CD14-positive monocyte (primary cell): ENCODE measurements around the gene COX15. TPM values are rescaled to one million over a fixed set of nuclear protein-coding genes. Genes with fewer than 3 reads are reported as not detected.

Experiments
- DNase-seq, 3 donors: peaks; one replicate each; pipeline ENCODE4 v3.0.0-alpha.2; 2011 to 2022
- H2AFZ ChIP-seq: 2 replicates; pipeline ENCODE4 v1.6.0; 2012; ENCODE audit warnings: mild to moderate bottlenecking, low read depth, low read length, inconsistent platforms; ENCODE audit not compliant: insufficient read depth, poor library complexity, severe bottlenecking
- H3K27ac ChIP-seq, 2 donors: 1 replicate in 1 of 2; 2 replicates in 1 of 2; pipeline ENCODE4 v1.5.1; 2012 to 2013; ENCODE audit warnings: low read length in 2 of 2, control low read depth in 1 of 2, inconsistent platforms in 1 of 2, low read depth in 1 of 2, mild to moderate bottlenecking in 1 of 2
- H3K27me3 ChIP-seq, 2 donors: one replicate each; pipeline versions ENCODE4 v1.6.0 to v1.6.1; 2011 to 2013; ENCODE audit warnings: low read length in 2 of 2; ENCODE audit not compliant: control insufficient read depth in 2 of 2, insufficient read depth in 2 of 2
- H3K36me3 ChIP-seq, 2 donors: replicated peaks in 1 of 2; 1 replicate in 1 of 2; 2 replicates in 1 of 2; pipeline versions ENCODE4 v1.5.1 to v1.6.1; 2012 to 2013; ENCODE audit warnings: low read length in 2 of 2, control low read depth in 1 of 2, inconsistent platforms in 1 of 2, mild to moderate bottlenecking in 1 of 2; ENCODE audit not compliant: insufficient read depth in 2 of 2, control insufficient read depth in 1 of 2
- H3K4me1 ChIP-seq, 2 donors: 1 replicate in 1 of 2; 2 replicates in 1 of 2; pipeline versions ENCODE4 v1.5.1 to v1.6.1; 2012 to 2013; ENCODE audit warnings: low read length in 2 of 2, control low read depth in 1 of 2, inconsistent platforms in 1 of 2, mild to moderate bottlenecking in 1 of 2, moderate library complexity in 1 of 2; ENCODE audit not compliant: insufficient read depth in 2 of 2, control insufficient read depth in 1 of 2
- H3K4me2 ChIP-seq: replicated peaks from 2 replicates; pipeline ENCODE3; 2012; ENCODE audit warnings: low read length, moderate library complexity, mild to moderate bottlenecking; ENCODE audit not compliant: poor library complexity, severe bottlenecking; ENCODE audit errors: extremely low read depth
- H3K4me3 ChIP-seq, 3 experiments: fragments of 200-600 bp in 1 of 3; sonication (generic) in 1 of 3; replicated peaks in 1 of 3; 1 replicate in 2 of 3; 2 replicates in 1 of 3; pipeline ENCODE4 v1.5.1; 2011 to 2013; ENCODE audit warnings: low read length in 3 of 3, mild to moderate bottlenecking in 3 of 3, control low read depth in 2 of 3, low read depth in 2 of 3, inconsistent platforms in 1 of 3, moderate library complexity in 1 of 3
- H3K79me2 ChIP-seq: 2 replicates; pipeline ENCODE4 v1.6.0; 2012; ENCODE audit warnings: mild to moderate bottlenecking, control low read depth, inconsistent platforms, low read length, moderate library complexity; ENCODE audit not compliant: insufficient read depth
- H3K9ac ChIP-seq: 2 replicates; pipeline ENCODE4 v1.6.0; 2017; ENCODE audit warnings: low read length, mild to moderate bottlenecking; ENCODE audit not compliant: insufficient read depth, poor library complexity, severe bottlenecking
- H3K9me3 ChIP-seq, 2 donors: replicated peaks in 1 of 2; 1 replicate in 1 of 2; 2 replicates in 1 of 2; pipeline versions ENCODE4 v1.5.1 to v1.6.1; 2012 to 2013; ENCODE audit warnings: low read length in 2 of 2, control low read depth in 1 of 2; ENCODE audit not compliant: control insufficient read depth in 1 of 2, insufficient read depth in 1 of 2
- H4K20me1 ChIP-seq: 2 replicates; pipeline ENCODE4 v1.6.0; 2012; ENCODE audit warnings: mild to moderate bottlenecking, low read length, control low read depth, moderate library complexity; ENCODE audit not compliant: insufficient read depth
- H3K27ac Mint-ChIP-seq, 7 donors: one replicate each; pipeline ENCODE4 v1.8.0; 2020; ENCODE audit warnings: mild to moderate bottlenecking in 7 of 7, mixed read lengths in 7 of 7, moderate library complexity in 6 of 7, inconsistent platforms in 2 of 7
- H3K27me3 Mint-ChIP-seq, 3 donors: one replicate each; pipeline ENCODE4 v1.8.0; 2021 to 2022; ENCODE audit warnings: low read depth in 3 of 3, mild to moderate bottlenecking in 3 of 3, mixed read lengths in 3 of 3, moderate library complexity in 3 of 3, inconsistent platforms in 1 of 3
- H3K36me3 Mint-ChIP-seq, 2 donors: one replicate each; pipeline ENCODE4 v1.8.0; 2020; ENCODE audit warnings: mixed read lengths in 2 of 2, inconsistent platforms in 1 of 2, mild to moderate bottlenecking in 1 of 2
- H3K4me1 Mint-ChIP-seq: one replicate; pipeline ENCODE4 v1.8.0; 2020; ENCODE audit warnings: mild to moderate bottlenecking, mixed read lengths
- H3K4me3 Mint-ChIP-seq, 2 donors: one replicate each; pipeline ENCODE4 v1.8.0; 2020; ENCODE audit warnings: mild to moderate bottlenecking in 2 of 2, mixed read lengths in 2 of 2, moderate library complexity in 1 of 2
- H3K9me3 Mint-ChIP-seq, 7 donors: one replicate each; pipeline ENCODE4 v1.8.0; 2020 to 2022; ENCODE audit warnings: mixed read lengths in 7 of 7, mild to moderate bottlenecking in 6 of 7, moderate library complexity in 6 of 7, inconsistent platforms in 2 of 7
- WGBS: methylation state at CpG from one replicate; pipeline ENCODE4 v1.1.5; 2013; ENCODE audit warnings: missing lambda C conversion rate; ENCODE audit not compliant: insufficient coverage; 5-methylcytosine and 5-hydroxymethylcytosine counted together
- intact Hi-C, 2 donors: fragments of 100-400 bp; cut with micrococcal nuclease; formaldehyde crosslinking; loops; one replicate each; pipeline versions ENCODE4 v1.15.0 to v1.15.1; 2023
- polyA plus RNA-seq, 3 donors: library from polyadenylated mRNA; depleted of rRNA in 1 of 3; unstranded in 2 of 3; stranded (reverse) in 1 of 3; fragments of 300-500 nt in 2 of 3; fragments of >200 nt in 1 of 3; fragmentation: Illumina TruSeq in 2 of 3; gene quantifications; 1 replicate in 2 of 3; 2 replicates in 1 of 3; pipeline ENCODE4 v1.2.3, GENCODE V29; 2012 to 2021
- TF ChIP-seq, protein P1 (sequence below): fragments of 200-600 bp; IDR thresholded peaks from one replicate; pipeline ENCODE4 v1.8.0; 2022; ENCODE audit warnings: antibody characterized with exemption, mild to moderate bottlenecking

The COX15 gene
- polyA plus RNA-seq, 3 donors: 10.6 to 37.6 (median 35.7) TPM

DNA sequence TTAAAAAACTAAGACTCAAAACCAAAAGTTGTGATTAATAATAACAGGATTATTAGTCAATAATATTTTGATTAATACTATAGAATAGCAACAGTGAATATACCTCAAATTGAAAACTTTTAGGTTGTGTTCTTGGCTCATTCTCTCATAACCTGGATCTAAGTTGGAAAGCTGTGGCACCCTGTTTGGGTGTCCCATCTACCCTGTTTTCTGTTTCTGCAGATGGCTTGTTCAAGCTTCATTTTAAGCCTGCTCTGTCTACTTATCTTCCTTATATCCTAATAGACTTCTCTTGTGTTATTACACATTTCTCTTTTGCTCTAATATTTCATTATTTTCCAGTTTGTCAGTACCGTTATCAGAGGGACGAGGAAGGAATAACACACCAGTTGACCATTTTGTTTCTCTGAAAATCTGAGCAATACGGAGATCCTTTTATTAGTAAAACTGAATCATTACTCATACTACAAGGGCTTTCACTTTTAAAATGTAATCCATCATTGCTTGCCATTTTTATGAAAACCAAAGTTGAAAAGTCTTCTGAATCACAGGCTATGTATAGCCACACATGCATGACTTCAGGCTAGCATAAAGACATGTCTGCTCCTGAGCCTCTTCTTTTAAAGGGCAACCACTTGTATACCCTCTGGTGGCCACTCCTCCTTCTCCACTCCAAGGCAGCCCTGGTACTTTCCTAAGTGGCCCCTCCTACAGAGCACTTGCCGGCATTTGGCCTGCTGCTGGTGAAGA lies 22.3 kb downstream of the COX15 start:
- Histone ChIP-seq H3K4me1 (no peaks in the 10 kb centered on the region), H3K9ac (no peak overlapping the region), H3K27me3 (no peaks in the 10 kb centered on the region), H2AFZ (no peak overlapping the region), H3K79me2 (no peaks in the 10 kb centered on the region), H3K4me2 (no peak overlapping the region), H3K27ac (no peak overlapping the region), H4K20me1 (no peaks in the 10 kb centered on the region), H3K4me3 (no peak overlapping the region), H3K36me3 (peaks cover 47 to 97% of the 10 kb centered on the region in 2 donors), H3K9me3 (no peaks in the 10 kb centered on the region)
- intact Hi-C loops: loop anchor here (2.0 to 10.0 kb wide), 5 partner anchors 79 to 275 kb away; partner anchors contain the start of gene GOT1 (in 1 of the 2)
- TF ChIP-seq, protein P1, sequence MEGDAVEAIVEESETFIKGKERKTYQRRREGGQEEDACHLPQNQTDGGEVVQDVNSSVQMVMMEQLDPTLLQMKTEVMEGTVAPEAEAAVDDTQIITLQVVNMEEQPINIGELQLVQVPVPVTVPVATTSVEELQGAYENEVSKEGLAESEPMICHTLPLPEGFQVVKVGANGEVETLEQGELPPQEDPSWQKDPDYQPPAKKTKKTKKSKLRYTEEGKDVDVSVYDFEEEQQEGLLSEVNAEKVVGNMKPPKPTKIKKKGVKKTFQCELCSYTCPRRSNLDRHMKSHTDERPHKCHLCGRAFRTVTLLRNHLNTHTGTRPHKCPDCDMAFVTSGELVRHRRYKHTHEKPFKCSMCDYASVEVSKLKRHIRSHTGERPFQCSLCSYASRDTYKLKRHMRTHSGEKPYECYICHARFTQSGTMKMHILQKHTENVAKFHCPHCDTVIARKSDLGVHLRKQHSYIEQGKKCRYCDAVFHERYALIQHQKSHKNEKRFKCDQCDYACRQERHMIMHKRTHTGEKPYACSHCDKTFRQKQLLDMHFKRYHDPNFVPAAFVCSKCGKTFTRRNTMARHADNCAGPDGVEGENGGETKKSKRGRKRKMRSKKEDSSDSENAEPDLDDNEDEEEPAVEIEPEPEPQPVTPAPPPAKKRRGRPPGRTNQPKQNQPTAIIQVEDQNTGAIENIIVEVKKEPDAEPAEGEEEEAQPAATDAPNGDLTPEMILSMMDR: no peak
- peak overlapping the region in 1 of 7 donors; percentile 46 for H3K27ac Mint-ChIP-seq
- H3K27me3 Mint-ChIP-seq: no peaks in the 10 kb centered on the region
- H3K4me1 Mint-ChIP-seq: peaks cover 2% of the 10 kb centered on the region
- no peak overlapping the region for H3K4me3 Mint-ChIP-seq
- peaks cover 61 to 72% of the 10 kb centered on the region in 2 donors for H3K36me3 Mint-ChIP-seq
- no peak for DNase-seq
- no peaks in the 10 kb centered on the region for H3K9me3 Mint-ChIP-seq
- WGBS: 0% methylated on average over 1 of the region's 4 CpGs

DNA sequence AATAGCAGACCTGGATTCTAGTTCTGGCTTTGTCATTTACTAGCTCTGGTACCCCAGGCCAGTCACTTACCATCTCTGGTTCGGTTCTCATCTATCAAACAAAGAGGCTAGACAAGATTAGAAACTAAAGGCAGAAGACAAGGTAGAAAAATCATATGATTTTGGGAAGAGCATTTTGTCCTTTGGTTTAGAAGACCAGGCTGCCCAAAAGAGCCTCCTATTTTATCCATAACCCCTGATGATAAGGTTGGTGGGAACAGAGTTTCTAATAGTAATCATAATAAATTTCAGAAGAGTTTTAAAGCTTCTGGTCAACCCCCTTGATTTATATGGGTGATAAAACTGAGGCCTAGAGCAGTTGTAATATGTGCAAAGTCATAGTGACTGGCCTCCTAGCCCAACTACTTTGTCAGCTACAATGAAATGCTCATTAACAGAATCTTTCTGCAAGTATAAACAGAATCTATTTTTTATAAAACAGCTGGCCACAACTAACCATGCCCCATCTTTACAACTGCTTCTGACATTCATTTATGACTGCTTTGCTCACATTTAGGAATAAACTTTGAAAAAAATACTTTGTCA lies 23.4 kb downstream of the COX15 start:
- H3K4me1 Mint-ChIP-seq: peaks cover 2% of the 10 kb centered on the region
- no peaks in the 10 kb centered on the region for H3K79me2 ChIP-seq
- no peak overlapping the region for H3K4me3 ChIP-seq
- no peaks in the 10 kb centered on the region for H3K27me3 Mint-ChIP-seq
- no peak overlapping the region for H2AFZ ChIP-seq
- H3K4me3 Mint-ChIP-seq: no peak overlapping the region
- TF ChIP-seq, protein P1: no peak
- no peaks in the 10 kb centered on the region for H3K27me3 ChIP-seq
- no peaks in the 10 kb centered on the region for H3K4me1 ChIP-seq
- peak overlapping the region in 1 of 7 donors; percentile 20 for H3K27ac Mint-ChIP-seq
- no peaks in the 10 kb centered on the region for H3K9me3 ChIP-seq
- H3K36me3 Mint-ChIP-seq: peaks cover 64 to 73% of the 10 kb centered on the region in 2 donors
- no peak overlapping the region for H3K4me2 ChIP-seq
- intact Hi-C loops: no loop called here
- H3K27ac ChIP-seq: no peak overlapping the region
- DNase-seq: no peak
- H4K20me1 ChIP-seq: no peaks in the 10 kb centered on the region
- no CpG with 5 or more reads among the region's 1 CpG for WGBS
- H3K36me3 ChIP-seq: peaks cover 47 to 97% of the 10 kb centered on the region in 2 donors
- H3K9ac ChIP-seq: no peak overlapping the region
- no peaks in the 10 kb centered on the region for H3K9me3 Mint-ChIP-seq
